Ectodermal cell (in vitro differentiated cells): ENCODE data around the gene ORC6.

Source experiments
- H3K27ac ChIP-seq: 2 replicates; pipeline ENCODE4 v1.7.0; 2013; ENCODE audit warnings: mild to moderate bottlenecking, low read depth, low read length; ENCODE audit not compliant: insufficient read depth, poor library complexity, severe bottlenecking
- H3K27me3 ChIP-seq: 2 replicates; pipeline ENCODE4 v1.7.0; 2013; ENCODE audit warnings: mild to moderate bottlenecking, low read length; ENCODE audit not compliant: insufficient read depth, control insufficient read depth, poor library complexity, severe bottlenecking
- H3K36me3 ChIP-seq: one replicate; pipeline ENCODE4 v1.7.0; 2013; ENCODE audit warnings: low read length; ENCODE audit not compliant: control insufficient read depth, insufficient read depth
- H3K4me1 ChIP-seq: one replicate; pipeline ENCODE4 v1.7.0; 2013; ENCODE audit warnings: low read length; ENCODE audit not compliant: control insufficient read depth, insufficient read depth
- H3K4me3 ChIP-seq: 2 replicates; pipeline ENCODE4 v1.7.0; 2013; ENCODE audit warnings: low read depth, low read length, control low read depth; ENCODE audit not compliant: insufficient read depth
- H3K9me3 ChIP-seq: 2 replicates; pipeline ENCODE4 v1.7.0; 2013; ENCODE audit warnings: mild to moderate bottlenecking, low read length, moderate library complexity; ENCODE audit not compliant: control insufficient read depth
- WGBS, 2 experiments: methylation state at CpG; one replicate each; pipeline ENCODE4 v1.1.7; 2013; ENCODE audit warnings: missing lambda C conversion rate in 2 of 2; 5-methylcytosine and 5-hydroxymethylcytosine counted together

ORC6 gene

GRCh38 chr16:46696957-46697356 lies 7.5 kb downstream of the ORC6 start:
- no peak overlapping the region for H3K27ac ChIP-seq
- H3K27me3 ChIP-seq = no peaks in the 10 kb centered on the region
- H3K36me3 ChIP-seq = peaks cover 28% of the 10 kb centered on the region
- peaks cover 3% of the 10 kb centered on the region for H3K4me1 ChIP-seq
- no peak overlapping the region for H3K4me3 ChIP-seq
- no peaks in the 10 kb centered on the region for H3K9me3 ChIP-seq
- 93 to 95% methylated on average over 3 of the region's 3 CpGs for WGBS, 2 experiments

- 94 to 100% methylated on average over 1 to 2 of the region's 3 CpGs for WGBS, 2 experiments
- H3K27me3 ChIP-seq = no peaks in the 10 kb centered on the region
- peaks cover 17% of the 10 kb centered on the region for H3K36me3 ChIP-seq
- no peaks in the 10 kb centered on the region for H3K4me1 ChIP-seq
- H3K9me3 ChIP-seq = no peaks in the 10 kb centered on the region
- H3K4me3 ChIP-seq = no peak overlapping the region
- no peak overlapping the region for H3K27ac ChIP-seq
Measured at GRCh38 chr16:46700048-46700447, 10.6 kb downstream of the ORC6 start.

DNA sequence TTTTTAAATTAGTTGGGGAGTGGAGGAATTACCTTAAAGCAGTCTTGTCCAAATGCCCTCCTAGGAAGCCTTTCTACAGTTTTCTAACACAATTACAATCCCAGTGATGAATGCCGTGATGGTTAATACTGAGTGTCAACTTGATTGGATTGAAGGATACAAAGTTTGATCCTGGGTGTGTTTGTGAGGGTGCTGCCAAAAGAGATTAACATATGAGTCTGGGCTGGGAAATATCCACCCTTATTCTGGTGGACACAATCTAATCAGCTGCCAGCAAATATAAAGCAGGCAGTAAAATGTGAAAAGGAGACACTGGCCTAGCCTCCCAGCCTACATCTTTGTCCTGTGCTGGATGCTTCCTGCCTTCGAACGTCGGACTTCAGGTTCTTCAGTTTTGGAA lies 12.2 kb downstream of the ORC6 start:
- H3K36me3 ChIP-seq = peaks cover 3% of the 10 kb centered on the region
- H3K27ac ChIP-seq = no peak overlapping the region
- 86 to 94% methylated on average over 4 of the region's 4 CpGs for WGBS, 2 experiments
- no peaks in the 10 kb centered on the region for H3K9me3 ChIP-seq
- H3K4me1 ChIP-seq = no peaks in the 10 kb centered on the region
- H3K27me3 ChIP-seq = no peaks in the 10 kb centered on the region
- no peak overlapping the region for H3K4me3 ChIP-seq

- 92% methylated on average over 2 of the region's 2 CpGs; no CpG with 5 or more reads in 1 of the 2 experiments for WGBS, 2 experiments
- H3K9me3 ChIP-seq = no peaks in the 10 kb centered on the region
- H3K27me3 ChIP-seq = no peaks in the 10 kb centered on the region
- H3K4me1 ChIP-seq = no peaks in the 10 kb centered on the region
- H3K27ac ChIP-seq = no peak overlapping the region
- H3K36me3 ChIP-seq = peaks cover under 1% of the 10 kb centered on the region
- H3K4me3 ChIP-seq = no peak overlapping the region
Measured at GRCh38 chr16:46702030-46702429, 12.6 kb downstream of the ORC6 start.

DNA sequence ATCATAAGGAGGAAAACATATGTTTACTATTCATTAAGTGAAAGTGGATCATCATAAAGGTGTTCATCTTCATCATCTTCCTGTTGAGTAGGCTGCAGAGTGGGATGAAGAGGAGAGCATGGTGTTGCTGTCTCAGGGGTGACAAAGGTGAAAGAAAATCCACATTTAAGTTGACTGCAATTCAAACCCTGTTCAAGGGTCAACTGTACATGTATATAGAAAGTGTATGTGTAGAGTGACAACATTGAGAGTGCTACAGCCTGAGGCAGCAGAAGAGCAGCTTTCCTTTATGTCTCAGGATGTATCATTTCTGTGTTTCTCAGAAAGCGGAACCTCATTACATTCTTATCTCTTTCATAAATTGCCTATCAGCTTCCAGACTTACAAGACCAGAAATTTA lies 17.2 kb downstream of the ORC6 start:
- Histone ChIP-seq H3K4me3 (no peak overlapping the region), H3K9me3 (no peaks in the 10 kb centered on the region), H3K27ac (no peak overlapping the region), H3K4me1 (no peaks in the 10 kb centered on the region), H3K36me3 (no peaks in the 10 kb centered on the region), H3K27me3 (no peaks in the 10 kb centered on the region)
- WGBS, 2 experiments = no CpG with 5 or more reads among the region's 1 CpG

GRCh38 chr16:46709469-46710005 lies 20.1 kb downstream of the ORC6 start:
- H3K4me3 ChIP-seq = no peak overlapping the region
- no peaks in the 10 kb centered on the region for H3K4me1 ChIP-seq
- no peaks in the 10 kb centered on the region for H3K27me3 ChIP-seq
- H3K27ac ChIP-seq = no peak overlapping the region
- no peaks in the 10 kb centered on the region for H3K9me3 ChIP-seq
- 80 to 84% methylated on average over 3 of the region's 3 CpGs for WGBS, 2 experiments
- H3K36me3 ChIP-seq = no peaks in the 10 kb centered on the region

- Histone ChIP-seq H3K9me3 (no peaks in the 10 kb centered on the region), H3K27ac (no peak overlapping the region), H3K4me3 (no peak overlapping the region), H3K27me3 (no peaks in the 10 kb centered on the region), H3K4me1 (no peaks in the 10 kb centered on the region), H3K36me3 (no peaks in the 10 kb centered on the region)
- 91 to 93% methylated on average over 10 of the region's 10 CpGs for WGBS, 2 experiments
Measured at GRCh38 chr16:46711106-46712058, 21.9 kb downstream of the ORC6 start.

DNA sequence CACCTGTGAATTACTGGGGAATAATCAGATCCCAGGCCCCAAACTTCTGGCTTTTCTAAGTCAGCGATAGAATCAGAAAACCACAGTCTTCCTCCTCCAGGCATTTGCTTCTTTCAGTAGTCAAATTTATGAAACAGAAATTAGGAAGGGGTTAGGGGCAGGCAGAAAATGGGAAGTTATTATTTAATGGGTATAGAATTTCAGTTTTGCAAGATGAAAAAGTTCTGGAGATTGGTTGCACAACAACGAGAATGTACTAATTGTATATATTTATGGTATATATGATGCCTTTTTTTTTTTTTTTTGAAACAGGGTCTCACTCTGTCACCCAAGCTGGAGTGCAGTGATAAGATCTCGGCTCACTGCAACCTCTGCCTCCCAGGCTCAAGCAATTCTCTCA lies 23.5 kb downstream of the ORC6 start:
- H3K4me1 ChIP-seq = no peaks in the 10 kb centered on the region
- WGBS, 2 experiments = 89 to 97% methylated on average over 2 to 3 of the region's 3 CpGs
- H3K9me3 ChIP-seq = no peaks in the 10 kb centered on the region
- no peaks in the 10 kb centered on the region for H3K27me3 ChIP-seq
- no peak overlapping the region for H3K4me3 ChIP-seq
- no peaks in the 10 kb centered on the region for H3K36me3 ChIP-seq
- H3K27ac ChIP-seq = no peak overlapping the region

DNA sequence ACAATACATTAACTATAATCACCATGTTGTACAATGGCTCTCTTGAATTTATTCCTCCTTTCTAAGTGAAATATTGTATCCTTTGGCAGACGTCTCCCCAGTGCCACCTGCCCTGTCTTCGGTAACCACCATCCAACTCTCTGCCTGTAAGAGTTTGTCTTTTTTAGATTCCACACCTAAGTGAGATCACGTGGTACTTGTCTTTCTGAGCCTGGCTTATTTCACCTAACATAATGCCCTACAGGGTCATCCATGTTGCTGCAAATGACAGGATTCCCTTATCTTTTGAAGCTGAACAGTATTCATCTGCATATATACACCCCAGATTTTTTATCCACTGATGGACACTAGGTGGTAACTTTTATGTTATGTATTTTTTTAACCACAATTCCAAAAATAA lies 24.2 kb downstream of the ORC6 start:
- no peaks in the 10 kb centered on the region for H3K4me1 ChIP-seq
- no peak overlapping the region for H3K4me3 ChIP-seq
- no peaks in the 10 kb centered on the region for H3K9me3 ChIP-seq
- 90 to 91% methylated on average over 3 of the region's 3 CpGs for WGBS, 2 experiments
- no peaks in the 10 kb centered on the region for H3K36me3 ChIP-seq
- no peak overlapping the region for H3K27ac ChIP-seq
- no peaks in the 10 kb centered on the region for H3K27me3 ChIP-seq

DNA sequence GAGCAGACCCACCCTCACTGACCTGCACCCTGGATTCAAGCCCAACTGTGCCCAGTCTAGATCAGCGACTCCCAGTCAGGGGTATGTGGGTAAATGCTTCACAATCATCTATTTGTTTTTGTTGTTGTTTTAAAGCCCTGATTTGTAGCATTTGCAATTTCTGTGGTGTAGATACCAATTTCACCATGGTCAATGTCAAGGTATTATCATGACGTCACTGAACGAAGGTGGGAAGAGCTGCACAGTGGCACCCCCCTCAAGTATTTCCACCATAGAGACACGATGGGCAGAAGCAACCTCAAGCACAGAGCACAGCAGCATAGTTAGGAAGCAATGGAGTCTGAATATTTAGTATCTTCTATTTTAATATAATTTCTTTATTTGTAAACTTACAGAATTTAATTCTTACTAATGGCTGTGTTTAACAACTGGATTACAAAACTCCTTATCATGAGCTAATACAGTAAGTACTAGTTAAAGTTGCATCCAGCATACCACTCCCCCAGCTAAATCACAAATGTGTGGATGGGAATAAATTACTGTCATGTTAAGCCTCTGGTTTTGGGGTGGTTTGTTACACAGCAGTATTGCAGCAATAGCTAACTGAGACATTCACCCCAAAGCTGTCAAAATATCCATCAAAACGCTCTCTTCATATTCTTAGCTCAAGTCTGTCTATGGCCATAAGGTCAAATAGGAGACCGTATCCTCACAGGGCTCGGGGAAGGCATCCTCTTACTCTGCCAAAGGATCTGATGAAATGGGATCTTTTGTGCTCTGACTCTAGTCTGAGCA lies 25.5 kb downstream of the ORC6 start:
- WGBS, 2 experiments = 91 to 96% methylated on average over 6 to 7 of the region's 7 CpGs
- Histone ChIP-seq H3K4me3 (no peak overlapping the region), H3K9me3 (no peaks in the 10 kb centered on the region)

More for the DNA sequence above, 25.5 kb downstream of the ORC6 start:
- Histone ChIP-seq H3K4me1 (no peaks in the 10 kb centered on the region), H3K27ac (no peak overlapping the region), H3K36me3 (no peaks in the 10 kb centered on the region), H3K27me3 (no peaks in the 10 kb centered on the region)
